ENCODE data around the gene DUSP10. TPM values are rescaled to one million over a fixed set of nuclear protein-coding genes. Genes with fewer than 3 reads are reported as not detected.

DUSP10 gene
- total RNA-seq: 10 to 100 TPM in 1 of 2 donors, 1 to 10 TPM in 1; 5.8 to 13.6 TPM

- Histone ChIP-seq H3K27ac (peak within 1 kb of the TSS; percentile 97 to 99), H3K9me3 (no peaks in the 10 kb centered on the region), H3K4me1 (replicated peaks) (no peaks in the 10 kb centered on the region), H3K36me3 (no peaks in the 10 kb centered on the region), H3K4me3 (peak within 1 kb of the TSS; percentile 71 to 78), H3K27me3 (replicated peaks; ENCODE audit: insufficient read depth) (no peaks in the 10 kb centered on the region)
- peak; percentile 100 for DNase-seq (ENCODE audit: low spot score)
- intact Hi-C loops (cut with DNase I): loop anchor here (10.0 kb wide), 1 partner anchor 903 kb away; no protein-coding TSS in a partner anchor
- TF ChIP-seq CTCF (IDR thresholded peaks at IDR 0.05) (no peak), POLR2AphosphoS5 (IDR thresholded peaks at IDR 0.05) (peak; percentile 98), POLR2A (IDR thresholded peaks at IDR 0.05) (peak; percentile 91)
- WGBS: under 1% methylated on average over 44 of the region's 44 CpGs
Observed at GRCh38 chr1:221741703-221742554, at the start of gene DUSP10. TSS of gene DUSP10 (minus strand) at chr1:221742089. CDS start at chr1:221739744, 2,345 bp downstream.

- Histone ChIP-seq H3K27ac (no peak overlapping the region), H3K36me3 (no peaks in the 10 kb centered on the region), H3K4me3 (no peak overlapping the region), H3K4me1 (replicated peaks) (no peaks in the 10 kb centered on the region), H3K27me3 (replicated peaks; ENCODE audit: insufficient read depth) (no peaks in the 10 kb centered on the region), H3K9me3 (no peaks in the 10 kb centered on the region)
- TF ChIP-seq POLR2AphosphoS5 (IDR thresholded peaks at IDR 0.05) (no peak), POLR2A (IDR thresholded peaks at IDR 0.05) (no peak), CTCF (IDR thresholded peaks at IDR 0.05) (no peak)
- intact Hi-C loops (cut with DNase I): no loop called here
- WGBS: 39% methylated on average over 6 of the region's 6 CpGs
- DNase-seq (ENCODE audit: low spot score): no peak
Observed at GRCh38 chr1:221788466-221788865, 46.6 kb upstream of the DUSP10 start.

GRCh38 chr1:221786647-221787046 lies 44.8 kb upstream of the DUSP10 start:
- Histone ChIP-seq H3K27ac (no peak overlapping the region), H3K27me3 (replicated peaks; ENCODE audit: insufficient read depth) (no peaks in the 10 kb centered on the region), H3K9me3 (no peaks in the 10 kb centered on the region), H3K4me1 (replicated peaks) (no peaks in the 10 kb centered on the region), H3K36me3 (no peaks in the 10 kb centered on the region), H3K4me3 (no peak overlapping the region)
- TF ChIP-seq POLR2A (IDR thresholded peaks at IDR 0.05): no peak
- TF ChIP-seq POLR2AphosphoS5 (IDR thresholded peaks at IDR 0.05): no peak
- TF ChIP-seq CTCF (IDR thresholded peaks at IDR 0.05): no peak
- 91% methylated on average over 5 of the region's 5 CpGs for WGBS
- no peak for DNase-seq (ENCODE audit: low spot score)
- intact Hi-C loops (cut with DNase I): no loop called here

- no peak for DNase-seq (ENCODE audit: low spot score)
- no peaks in the 10 kb centered on the region for H3K9me3 ChIP-seq
- no peak overlapping the region for H3K27ac ChIP-seq
- no peaks in the 10 kb centered on the region for H3K4me1 ChIP-seq (replicated peaks)
- H3K36me3 ChIP-seq: no peaks in the 10 kb centered on the region
- TF ChIP-seq CTCF (IDR thresholded peaks at IDR 0.05) (no peak), POLR2A (IDR thresholded peaks at IDR 0.05) (no peak), POLR2AphosphoS5 (IDR thresholded peaks at IDR 0.05) (no peak)
- H3K4me3 ChIP-seq: no peak overlapping the region
- H3K27me3 ChIP-seq (replicated peaks; ENCODE audit: insufficient read depth): no peaks in the 10 kb centered on the region
- WGBS: 74% methylated on average over 4 of the region's 4 CpGs
- intact Hi-C loops (cut with DNase I): no loop called here
Observed at GRCh38 chr1:221783936-221784335, 42.0 kb upstream of the DUSP10 start.

GRCh38 chr1:221783437-221783836 lies 41.5 kb upstream of the DUSP10 start:
- H3K4me3 ChIP-seq: no peak overlapping the region
- WGBS: 78% methylated on average over 6 of the region's 6 CpGs
- no peak for DNase-seq (ENCODE audit: low spot score)
- H3K27ac ChIP-seq: no peak overlapping the region
- H3K36me3 ChIP-seq: no peaks in the 10 kb centered on the region
- intact Hi-C loops (cut with DNase I): no loop called here
- H3K9me3 ChIP-seq: no peaks in the 10 kb centered on the region
- TF ChIP-seq CTCF (IDR thresholded peaks at IDR 0.05) (no peak), POLR2A (IDR thresholded peaks at IDR 0.05) (no peak), POLR2AphosphoS5 (IDR thresholded peaks at IDR 0.05) (no peak)
- no peaks in the 10 kb centered on the region for H3K27me3 ChIP-seq (replicated peaks; ENCODE audit: insufficient read depth)
- no peaks in the 10 kb centered on the region for H3K4me1 ChIP-seq (replicated peaks)

Data from prostate gland (tissue), 2 donors.